C4-2B (cell line): Measurements from ENCODE around the gene TAGLN2.

Experiments
- H3K27ac ChIP-seq: fragments of 450-650 bp; 2 replicates; pipeline ENCODE4 v1.5.1; 2017
- ZFX ChIP-seq: fragments of 450-650 bp; IDR thresholded peaks from 2 replicates; pipeline ENCODE4 v1.6.1; 2017
- TF ChIP-seq, protein P1 (sequence below): fragments of 450-650 bp; conservative IDR thresholded peaks from 2 replicates; pipeline ENCODE4 v1.5.1; 2017; ENCODE audit warnings: mild to moderate bottlenecking

TAGLN2 gene

DNA sequence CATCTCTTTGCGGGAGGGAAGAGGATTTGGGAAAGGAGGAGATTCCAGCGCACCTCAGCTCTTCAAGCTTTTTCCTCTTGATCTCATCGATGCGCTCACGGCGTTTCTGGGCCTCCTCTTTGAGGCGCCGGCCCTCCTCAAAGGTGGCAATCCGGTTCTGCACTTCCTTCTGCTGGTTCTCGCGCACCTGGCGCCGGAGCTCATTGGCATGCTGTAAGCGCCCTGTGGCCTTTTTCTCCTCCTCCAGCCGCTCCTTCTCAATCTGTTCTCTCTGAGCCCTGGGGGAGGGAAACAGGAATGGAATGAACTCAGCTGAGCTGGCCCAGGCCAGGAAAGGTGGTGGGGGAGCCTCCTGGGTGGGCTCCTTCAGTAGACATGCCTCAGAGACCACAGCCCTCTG is 52.4 kb downstream of the TAGLN2 start:
- no peak overlapping the region for H3K27ac ChIP-seq
- TF ChIP-seq, protein P1, sequence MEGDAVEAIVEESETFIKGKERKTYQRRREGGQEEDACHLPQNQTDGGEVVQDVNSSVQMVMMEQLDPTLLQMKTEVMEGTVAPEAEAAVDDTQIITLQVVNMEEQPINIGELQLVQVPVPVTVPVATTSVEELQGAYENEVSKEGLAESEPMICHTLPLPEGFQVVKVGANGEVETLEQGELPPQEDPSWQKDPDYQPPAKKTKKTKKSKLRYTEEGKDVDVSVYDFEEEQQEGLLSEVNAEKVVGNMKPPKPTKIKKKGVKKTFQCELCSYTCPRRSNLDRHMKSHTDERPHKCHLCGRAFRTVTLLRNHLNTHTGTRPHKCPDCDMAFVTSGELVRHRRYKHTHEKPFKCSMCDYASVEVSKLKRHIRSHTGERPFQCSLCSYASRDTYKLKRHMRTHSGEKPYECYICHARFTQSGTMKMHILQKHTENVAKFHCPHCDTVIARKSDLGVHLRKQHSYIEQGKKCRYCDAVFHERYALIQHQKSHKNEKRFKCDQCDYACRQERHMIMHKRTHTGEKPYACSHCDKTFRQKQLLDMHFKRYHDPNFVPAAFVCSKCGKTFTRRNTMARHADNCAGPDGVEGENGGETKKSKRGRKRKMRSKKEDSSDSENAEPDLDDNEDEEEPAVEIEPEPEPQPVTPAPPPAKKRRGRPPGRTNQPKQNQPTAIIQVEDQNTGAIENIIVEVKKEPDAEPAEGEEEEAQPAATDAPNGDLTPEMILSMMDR: no peak
- TF ChIP-seq ZFX: no peak

DNA sequence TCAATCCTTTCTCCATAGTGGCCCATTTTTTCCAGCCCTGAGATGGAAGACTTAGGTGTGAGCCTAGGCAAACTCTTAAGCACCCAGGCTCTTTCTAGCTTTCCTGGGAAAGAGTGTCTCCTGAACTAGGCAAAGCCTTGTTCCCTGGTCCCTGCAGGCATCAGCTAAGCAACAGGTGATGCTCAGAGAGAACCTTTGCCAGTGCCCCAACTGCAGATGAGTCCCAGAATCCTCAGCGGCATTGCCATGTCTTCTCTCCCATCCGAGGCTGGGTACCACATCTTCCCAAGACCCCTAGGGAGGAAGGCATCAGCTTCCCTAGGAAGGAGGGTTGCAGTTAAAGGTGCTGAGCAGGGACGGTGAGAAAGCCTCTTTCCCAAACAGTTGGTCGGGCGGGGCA is 54.6 kb downstream of the TAGLN2 start:
- TF ChIP-seq ZFX: no peak
- TF ChIP-seq, protein P1: no peak
- H3K27ac ChIP-seq: no peak overlapping the region

DNA sequence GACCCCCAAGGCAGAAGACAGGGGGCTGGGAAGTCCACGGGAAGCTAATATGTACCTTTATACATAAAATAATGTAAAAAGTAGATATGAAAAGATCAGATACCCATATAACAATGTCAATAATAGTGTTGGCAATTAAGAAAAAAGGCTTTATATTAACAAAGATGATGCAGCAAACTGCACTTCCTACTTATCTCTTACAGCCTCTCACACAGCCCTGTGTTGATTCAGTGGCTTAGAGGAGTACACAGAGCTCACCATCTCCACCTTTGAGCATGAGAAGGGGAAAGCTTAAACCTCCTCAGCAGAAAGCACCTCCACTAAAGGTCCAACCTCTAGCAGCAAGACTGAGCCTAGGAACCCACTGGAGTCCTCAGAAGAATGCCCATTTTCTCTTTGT is 55.7 kb downstream of the TAGLN2 start:
- H3K27ac ChIP-seq: no peak overlapping the region
- TF ChIP-seq ZFX: no peak

DNA sequence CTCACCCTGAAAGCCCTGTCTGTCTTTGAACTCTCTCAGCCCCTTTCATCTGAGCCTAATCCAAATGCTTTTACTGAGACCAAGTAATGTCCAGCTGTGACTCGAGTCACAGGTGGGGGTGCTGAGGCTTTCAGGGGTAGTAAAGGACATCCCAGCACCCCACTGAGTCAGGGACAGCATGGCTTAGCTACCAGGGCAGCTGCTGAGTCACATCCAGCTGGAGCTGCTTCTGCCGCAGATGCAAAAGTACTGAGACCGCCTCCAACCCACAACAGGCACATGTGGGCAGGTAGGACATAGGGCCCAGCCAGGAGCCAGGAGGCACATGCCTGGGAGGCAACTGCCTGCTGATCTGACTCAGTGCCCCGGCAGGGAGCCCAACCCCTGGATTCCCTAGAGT is 56.1 kb downstream of the TAGLN2 start:
- H3K27ac ChIP-seq: no peak overlapping the region
- no peak for TF ChIP-seq ZFX
- TF ChIP-seq, protein P1: no peak

DNA sequence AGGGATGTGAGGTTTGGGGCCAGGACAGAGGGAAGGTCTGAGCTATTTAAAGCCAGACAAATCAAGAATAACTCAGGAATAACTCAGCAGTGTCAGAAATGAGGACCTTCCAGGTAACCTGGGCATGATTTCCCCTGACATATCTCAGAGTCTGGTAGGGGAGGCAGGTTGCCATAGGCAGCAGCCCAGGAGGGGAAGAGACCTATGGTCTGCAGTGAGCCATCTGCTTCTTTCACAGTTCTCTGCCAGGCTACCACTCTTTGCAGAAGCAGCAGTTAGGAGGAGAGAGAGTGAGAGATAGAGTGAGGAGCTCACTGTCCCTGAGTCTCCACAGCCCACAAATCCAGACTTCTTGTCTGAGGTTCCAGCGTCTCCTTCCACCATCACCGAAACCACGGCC is 56.5 kb downstream of the TAGLN2 start:
- no peak for TF ChIP-seq ZFX
- TF ChIP-seq, protein P1: no peak

More for the DNA sequence above, 56.5 kb downstream of the TAGLN2 start:
- H3K27ac ChIP-seq: no peak overlapping the region
